ENCODE data around the gene NAA80.
"Not testable (repeated sequence)": the region's sequence is repeated elsewhere in the genome, so short reads cannot be mapped to it uniquely, and the experiment has no call there.

The NAA80 gene

GRCh38 chr3:50316657-50317242 is 17.5 kb upstream of the NAA80 start:
- TF ChIP-seq NFRKB (IDR thresholded peaks at IDR 0.05) = no peak
- no peak for TF ChIP-seq ELF4 (IDR thresholded peaks at IDR 0.05)
- TF ChIP-seq FOXA1 (IDR thresholded peaks at IDR 0.05) = no peak
- TF ChIP-seq HDGF (IDR thresholded peaks at IDR 0.05; ENCODE audit: borderline replicate concordance) = no peak
- TF ChIP-seq BHLHE40 (IDR thresholded peaks at IDR 0.05; ENCODE audit: borderline replicate concordance) = no peak
- TF ChIP-seq CTBP1 (IDR thresholded peaks at IDR 0.05; ENCODE audit: borderline replicate concordance) = no peak
- no peak for TF ChIP-seq PKNOX1 (IDR thresholded peaks at IDR 0.05)
- no peak for TF ChIP-seq SUZ12 (IDR thresholded peaks at IDR 0.05)
- no peak for TF ChIP-seq TARDBP (IDR thresholded peaks at IDR 0.05)
- ChIA-PET POLR2A (interaction anchor here (0.7 to 2.1 kb wide), 3 partner anchors 12 to 25 kb away, joined by 3 to 7 read pairs (median 4); partner anchors contain the start of genes HYAL3, IFRD2, NAA80 and TUSC2), CTCF (no interaction called here)
- no peak for DNase-seq (ENCODE audit: extremely low spot score)

GRCh38 chr3:50314816-50315215 is 15.6 kb upstream of the NAA80 start:
- POLR2A ChIA-PET = interaction anchor here (0.9 to 2.5 kb wide), 3 partner anchors 13 to 36 kb away, joined by 3 to 8 read pairs (median 5); partner anchors contain the start of genes CYB561D2, NPRL2 and TUSC2
- CTCF ChIA-PET = interaction anchor here (0.6 to 2.6 kb wide), 2 partner anchors 9 to 308 kb away, joined by 4 to 7 read pairs; no protein-coding TSS in a partner anchor
- no peak for DNase-seq (ENCODE audit: extremely low spot score)
- TF ChIP-seq FOXK2 (IDR thresholded peaks at IDR 0.05) (no peak), ELF4 (IDR thresholded peaks at IDR 0.05) (no peak), ARNT (IDR thresholded peaks at IDR 0.05) (no peak), FOXM1 (IDR thresholded peaks at IDR 0.05; ENCODE audit: borderline replicate concordance) (no peak), TARDBP (IDR thresholded peaks at IDR 0.05) (no peak), BHLHE40 (IDR thresholded peaks at IDR 0.05; ENCODE audit: borderline replicate concordance) (no peak), CTBP1 (IDR thresholded peaks at IDR 0.05; ENCODE audit: borderline replicate concordance) (no peak), LEF1 (IDR thresholded peaks at IDR 0.05; ENCODE audit: borderline replicate concordance) (no peak), SP1 (IDR thresholded peaks at IDR 0.05) (no peak), L3MBTL2 (conservative IDR thresholded peaks at IDR 0.05) (no peak), ZNF384 (IDR thresholded peaks at IDR 0.05) (no peak), SUZ12 (IDR thresholded peaks at IDR 0.05) (no peak), HDGF (IDR thresholded peaks at IDR 0.05; ENCODE audit: borderline replicate concordance) (no peak), NFRKB (IDR thresholded peaks at IDR 0.05) (no peak), PKNOX1 (IDR thresholded peaks at IDR 0.05) (no peak), FOXA1 (IDR thresholded peaks at IDR 0.05) (no peak)

- POLR2A ChIA-PET = interaction anchor here (1.5 to 2.5 kb wide), 2 partner anchors 14 to 23 kb away, joined by 5 to 8 read pairs; partner anchors contain the start of gene TUSC2
- TF ChIP-seq BHLHE40 (IDR thresholded peaks at IDR 0.05; ENCODE audit: borderline replicate concordance) (no peak), ELF4 (IDR thresholded peaks at IDR 0.05) (no peak), CTBP1 (IDR thresholded peaks at IDR 0.05; ENCODE audit: borderline replicate concordance) (no peak), L3MBTL2 (conservative IDR thresholded peaks at IDR 0.05) (no peak), FOXA1 (IDR thresholded peaks at IDR 0.05) (no peak), TARDBP (IDR thresholded peaks at IDR 0.05) (no peak), SUZ12 (IDR thresholded peaks at IDR 0.05) (no peak), LEF1 (IDR thresholded peaks at IDR 0.05; ENCODE audit: borderline replicate concordance) (no peak), PKNOX1 (IDR thresholded peaks at IDR 0.05) (no peak), ARNT (IDR thresholded peaks at IDR 0.05) (no peak), ZNF384 (IDR thresholded peaks at IDR 0.05) (no peak)
- DNase-seq (ENCODE audit: extremely low spot score) = no peak
- CTCF ChIA-PET = interaction anchor here (0.6 to 2.6 kb wide), 2 partner anchors 10 to 308 kb away, joined by 4 to 7 read pairs; no protein-coding TSS in a partner anchor
These were observed 15.1 kb upstream of the NAA80 start for GRCh38 chr3:50314342-50314741.

- POLR2A ChIA-PET; DNase-seq (ENCODE audit: extremely low spot score); CTCF ChIA-PET: not testable (repeated sequence)
These were observed 12.8 kb upstream of the NAA80 start for GRCh38 chr3:50312041-50312440.

GRCh38 chr3:50304601-50305000 is 5.4 kb upstream of the NAA80 start:
- no peak for DNase-seq (ENCODE audit: extremely low spot score)
- POLR2A ChIA-PET = interaction anchor here (0.9 to 1.2 kb wide), 2 partner anchors 15 to 16 kb away, joined by 3 read pairs; no protein-coding TSS in a partner anchor
- TF ChIP-seq PKNOX1 (IDR thresholded peaks at IDR 0.05) (no peak), ZNF384 (IDR thresholded peaks at IDR 0.05) (no peak), ELF4 (IDR thresholded peaks at IDR 0.05) (no peak), ARNT (IDR thresholded peaks at IDR 0.05) (no peak), SUZ12 (IDR thresholded peaks at IDR 0.05) (no peak), FOXA1 (IDR thresholded peaks at IDR 0.05) (no peak), NFRKB (IDR thresholded peaks at IDR 0.05) (no peak), FOXK2 (IDR thresholded peaks at IDR 0.05) (no peak), SP1 (IDR thresholded peaks at IDR 0.05) (no peak)
- CTCF ChIA-PET = interaction anchor here (0.7 kb wide), 1 partner anchor 43 kb away, joined by 4 read pairs; no protein-coding TSS in a partner anchor
